Nucleus accumbens (tissue), 56 donors: ENCODE results near the gene TMBIM6.

Experiments used
- DNase-seq, 56 donors: peaks; one replicate each; lab custom pipeline; 2025; lab: John Stamatoyannopoulos, UW

Gene TMBIM6

DNA sequence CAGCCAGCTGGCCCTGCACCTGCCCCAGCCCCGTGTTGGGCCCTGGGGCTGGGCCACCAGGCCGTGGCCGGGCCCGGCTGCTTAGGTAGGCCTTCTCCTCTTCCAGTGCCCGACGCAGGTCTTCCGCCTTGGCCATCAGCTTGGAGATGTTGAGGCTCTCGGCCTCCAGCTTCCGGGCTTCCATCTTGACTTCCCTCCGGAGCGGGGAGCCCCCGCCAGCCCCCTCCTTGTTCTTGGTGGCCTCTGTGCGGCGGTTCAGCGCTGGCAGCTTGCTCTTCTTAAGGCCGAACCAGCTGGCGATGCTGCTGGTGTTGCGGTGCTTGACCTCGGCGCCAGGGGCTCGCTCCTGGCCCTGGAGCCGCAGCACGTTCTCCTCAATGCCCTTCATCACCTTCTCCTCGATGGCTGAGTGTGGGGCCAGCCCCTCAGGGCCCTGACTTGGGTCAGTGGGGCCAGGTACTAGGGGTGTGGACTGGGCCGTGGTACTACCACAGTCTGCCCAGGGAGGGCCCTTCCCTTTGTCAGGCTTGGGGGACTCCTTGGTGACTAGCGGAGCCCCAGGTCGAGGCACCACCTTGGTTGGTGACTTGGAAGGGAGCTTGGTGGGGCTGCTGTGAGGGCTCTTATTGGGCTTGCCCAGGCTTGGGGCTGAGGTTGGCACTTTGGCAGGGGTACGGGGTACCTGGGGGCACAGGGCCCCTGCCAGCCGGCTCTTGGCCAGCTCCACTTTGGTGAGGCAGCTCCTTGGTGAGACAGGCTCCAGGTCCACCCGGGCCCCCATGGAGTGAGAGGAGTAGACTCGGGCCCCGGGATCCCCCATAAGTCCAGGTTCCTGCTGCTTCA is 53.7 kb downstream of the TMBIM6 start:
- no peak for DNase-seq

DNA sequence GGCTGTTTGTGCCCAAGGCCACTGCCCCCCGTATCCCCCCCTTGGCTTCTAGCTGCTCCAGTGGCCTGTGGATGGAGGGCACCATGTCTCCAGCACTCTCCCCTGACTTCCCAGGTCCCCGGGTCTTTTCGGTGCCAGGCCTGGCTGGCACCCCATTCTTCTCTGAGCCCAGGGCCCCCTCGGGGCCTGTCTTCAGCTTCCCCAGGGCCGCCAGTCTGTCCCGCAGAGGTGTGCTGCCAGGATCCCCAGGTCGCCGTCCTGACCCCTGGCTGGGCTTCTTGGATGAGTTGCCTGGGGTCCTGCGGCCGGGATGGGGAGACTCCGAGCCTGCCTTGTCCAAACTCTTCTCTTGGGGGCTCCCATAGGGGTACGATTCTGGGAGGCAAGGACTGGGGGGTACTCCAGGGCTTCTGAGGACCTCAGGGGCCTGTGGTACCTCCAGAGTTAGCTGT is 54.3 kb downstream of the TMBIM6 start:
- DNase-seq = no peak

DNA sequence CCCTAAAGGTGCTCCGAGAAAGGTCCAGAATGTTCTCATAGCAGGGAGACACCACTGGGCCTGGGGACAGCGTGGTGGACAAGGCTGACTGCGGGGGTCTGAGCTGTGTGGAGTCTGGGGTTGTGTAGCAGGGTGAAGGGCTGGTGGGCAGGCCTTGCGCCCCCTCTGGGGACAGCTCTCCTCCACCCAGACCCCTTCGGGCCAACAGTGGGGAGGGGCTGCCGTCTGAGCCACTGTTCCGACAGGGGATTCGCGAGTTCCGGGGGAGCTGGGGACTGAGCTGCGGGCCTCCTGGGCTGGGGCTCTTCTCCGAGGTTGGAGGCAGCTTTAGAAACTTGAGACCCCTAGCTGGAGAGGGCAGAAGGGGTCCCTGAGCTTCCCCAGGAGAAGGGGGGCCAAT is 54.8 kb downstream of the TMBIM6 start:
- DNase-seq = no peak

DNA sequence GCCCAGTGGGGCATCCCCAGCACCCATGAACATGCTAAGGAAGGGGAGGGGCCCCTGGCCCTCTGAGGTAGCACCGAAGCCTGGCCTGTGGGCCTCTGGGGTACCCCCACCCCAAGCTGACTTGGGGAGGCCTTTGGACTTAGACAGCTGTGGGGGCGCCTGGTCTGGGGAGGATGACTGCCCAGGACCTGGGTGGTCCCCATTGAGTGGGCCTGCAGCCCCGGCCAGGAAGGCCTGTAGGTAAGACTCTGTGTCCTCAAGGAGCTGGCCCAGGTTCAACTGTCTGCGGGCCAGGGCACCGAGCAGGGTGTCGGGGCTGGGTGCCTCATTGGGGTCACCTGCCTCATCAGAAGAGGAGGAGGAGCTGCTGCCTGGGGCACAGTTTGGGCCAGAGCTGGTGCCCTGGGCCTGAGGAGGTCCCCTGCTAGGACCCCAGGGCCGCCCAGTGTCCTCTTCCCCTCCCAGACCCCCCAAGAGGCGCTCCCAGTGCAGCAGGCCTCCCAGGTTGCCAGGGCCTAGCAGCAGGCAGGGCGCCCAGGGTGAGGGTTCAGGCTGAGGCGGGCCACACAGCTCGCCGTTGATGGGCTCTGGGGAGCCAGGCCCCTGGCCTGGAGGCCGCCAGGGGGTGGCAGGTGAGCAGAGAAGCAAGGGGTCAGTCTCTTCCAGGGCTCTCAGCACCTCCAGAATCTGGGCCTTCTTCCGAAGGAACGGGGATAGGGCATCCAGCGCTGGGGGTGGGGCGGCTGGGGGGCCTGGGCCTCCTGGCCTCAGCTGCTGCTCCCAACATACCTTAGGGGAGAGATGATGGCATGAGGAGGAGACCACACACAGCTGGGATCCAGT is 55.5 kb downstream of the TMBIM6 start:
- DNase-seq = no peak

DNA sequence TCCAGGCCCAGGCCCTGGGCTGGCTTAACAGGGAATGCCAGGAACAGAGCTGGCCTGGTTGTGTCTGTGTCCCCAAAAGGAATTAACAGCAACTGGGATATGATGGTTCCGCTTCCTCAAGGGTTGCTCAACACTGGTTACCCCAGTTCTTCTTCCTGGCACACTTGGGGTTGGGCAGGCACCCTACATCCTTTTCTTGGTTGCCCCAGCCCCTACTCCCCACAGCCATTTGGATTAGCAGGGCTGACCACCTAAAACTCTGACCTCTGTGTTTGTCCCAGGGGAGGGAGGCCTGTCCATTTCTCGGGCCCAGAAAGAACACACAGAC is 56.1 kb downstream of the TMBIM6 start:
- DNase-seq = no peak

DNA sequence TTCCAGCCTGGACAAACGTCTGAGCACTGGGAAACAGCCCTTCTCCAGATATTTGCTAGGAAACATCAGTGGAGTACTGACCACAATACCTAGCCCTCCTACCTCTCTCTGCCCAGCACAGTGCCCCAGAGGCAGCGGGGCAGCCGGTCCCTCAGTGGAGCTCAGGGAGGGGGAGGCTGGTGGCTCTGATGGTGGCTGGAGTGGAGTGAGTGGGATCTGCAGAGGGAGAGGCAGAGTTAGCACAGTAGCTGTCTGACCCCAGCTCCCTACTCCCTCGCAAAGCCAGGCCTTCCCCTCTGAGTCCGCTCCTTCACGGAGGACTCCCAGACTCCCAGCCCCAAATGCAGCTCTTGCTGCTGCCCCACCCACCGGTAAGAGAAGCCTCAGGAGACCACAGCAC is 56.9 kb downstream of the TMBIM6 start:
- no peak for DNase-seq

DNA sequence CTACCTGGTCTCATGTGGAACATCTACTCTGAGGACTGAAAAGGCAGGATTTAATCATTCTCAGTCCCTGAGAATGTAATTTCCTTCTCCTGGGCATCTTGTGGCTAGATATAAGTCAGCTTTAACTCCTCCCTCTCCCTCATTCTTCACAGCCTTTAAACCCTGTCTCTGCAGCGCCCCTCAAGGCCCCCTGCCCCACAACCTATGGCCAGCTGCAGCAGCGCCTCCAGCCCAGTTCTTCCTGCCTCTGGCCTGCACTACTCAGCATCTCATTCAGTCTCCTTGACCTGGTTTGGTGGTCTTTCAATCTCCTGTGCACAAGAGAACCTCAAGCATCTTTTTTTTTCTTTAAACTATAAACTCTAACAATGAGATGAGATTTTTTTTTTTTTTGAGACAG is 57.6 kb downstream of the TMBIM6 start:
- no peak for DNase-seq

DNA sequence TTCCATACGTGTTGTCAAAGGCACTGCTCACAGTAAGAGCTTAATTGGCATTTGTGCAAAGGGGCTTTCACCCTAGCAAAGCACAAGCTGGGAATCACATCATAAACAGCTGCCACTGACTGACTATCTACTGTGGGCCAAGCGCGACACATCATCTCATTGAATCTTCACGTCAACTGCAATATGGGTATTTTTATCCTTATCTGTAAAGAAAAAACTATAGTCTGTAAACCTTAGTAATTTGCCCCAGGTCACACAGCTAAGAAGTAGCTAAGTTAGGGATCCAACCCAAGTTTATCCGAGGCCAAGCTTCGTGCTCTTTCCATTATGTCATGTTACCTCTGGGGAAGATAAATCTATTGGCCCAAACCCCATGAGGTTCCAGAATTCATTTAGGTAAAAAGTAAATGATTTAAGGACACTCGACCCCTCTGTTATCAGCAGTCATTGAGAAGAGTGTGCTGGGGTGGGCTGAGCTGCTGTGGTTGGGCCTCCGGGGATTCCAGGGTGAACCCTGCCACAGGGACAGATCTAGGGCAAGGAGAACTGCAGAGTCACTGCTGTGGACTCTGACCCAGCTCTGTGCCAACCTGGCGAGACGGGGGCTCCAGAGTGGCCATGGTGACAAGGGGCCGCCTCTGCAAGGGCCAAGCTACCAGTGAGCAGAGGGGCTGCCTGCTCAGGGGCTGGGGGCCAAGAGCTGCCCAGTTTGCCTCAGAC is 59.2 kb downstream of the TMBIM6 start:
- no peak for DNase-seq

DNA sequence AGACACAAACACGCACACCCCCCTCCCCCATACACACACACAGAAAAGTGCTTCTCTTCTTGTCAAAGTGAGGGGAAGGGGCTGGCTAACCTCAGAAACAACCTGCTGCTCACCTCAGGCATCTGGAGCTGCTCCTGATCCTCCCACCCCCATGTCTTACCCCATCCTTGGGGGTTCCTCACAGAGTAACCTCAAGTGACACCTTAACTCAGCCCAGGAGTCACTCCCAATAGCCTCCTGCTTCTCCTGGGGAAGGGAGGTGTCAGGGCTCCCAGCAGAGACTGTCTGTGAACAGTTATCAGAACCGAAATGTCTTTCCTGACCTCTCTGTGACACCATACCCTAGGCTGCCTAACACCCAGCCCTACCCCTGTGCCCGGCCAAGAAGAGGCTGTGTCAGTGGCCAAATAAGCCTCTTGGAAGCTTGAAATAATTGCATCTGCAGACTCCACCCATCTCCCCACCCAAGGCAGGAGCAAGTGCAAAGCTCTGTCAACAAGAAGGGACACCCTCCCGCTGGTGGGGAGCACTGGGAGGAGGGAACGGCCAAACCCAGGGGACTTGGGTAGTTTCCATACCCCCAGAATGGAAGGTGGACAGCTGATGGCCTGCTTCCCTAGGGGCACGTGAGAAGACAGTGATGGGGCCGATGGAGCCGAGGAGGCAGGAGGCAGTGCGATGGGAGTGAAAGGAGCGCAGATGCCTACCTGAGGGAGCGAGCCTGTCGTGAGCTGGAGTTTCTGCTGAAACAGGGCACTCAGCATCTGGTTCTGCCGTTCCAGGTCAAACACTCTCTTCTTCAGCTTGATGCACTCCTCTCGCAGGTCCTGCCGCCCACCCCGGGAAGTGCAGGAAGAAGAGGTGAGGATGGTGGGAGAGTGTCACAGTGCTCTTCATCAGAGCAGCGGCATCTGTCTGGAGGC is 60.0 kb downstream of the TMBIM6 start:
- DNase-seq = no peak

DNA sequence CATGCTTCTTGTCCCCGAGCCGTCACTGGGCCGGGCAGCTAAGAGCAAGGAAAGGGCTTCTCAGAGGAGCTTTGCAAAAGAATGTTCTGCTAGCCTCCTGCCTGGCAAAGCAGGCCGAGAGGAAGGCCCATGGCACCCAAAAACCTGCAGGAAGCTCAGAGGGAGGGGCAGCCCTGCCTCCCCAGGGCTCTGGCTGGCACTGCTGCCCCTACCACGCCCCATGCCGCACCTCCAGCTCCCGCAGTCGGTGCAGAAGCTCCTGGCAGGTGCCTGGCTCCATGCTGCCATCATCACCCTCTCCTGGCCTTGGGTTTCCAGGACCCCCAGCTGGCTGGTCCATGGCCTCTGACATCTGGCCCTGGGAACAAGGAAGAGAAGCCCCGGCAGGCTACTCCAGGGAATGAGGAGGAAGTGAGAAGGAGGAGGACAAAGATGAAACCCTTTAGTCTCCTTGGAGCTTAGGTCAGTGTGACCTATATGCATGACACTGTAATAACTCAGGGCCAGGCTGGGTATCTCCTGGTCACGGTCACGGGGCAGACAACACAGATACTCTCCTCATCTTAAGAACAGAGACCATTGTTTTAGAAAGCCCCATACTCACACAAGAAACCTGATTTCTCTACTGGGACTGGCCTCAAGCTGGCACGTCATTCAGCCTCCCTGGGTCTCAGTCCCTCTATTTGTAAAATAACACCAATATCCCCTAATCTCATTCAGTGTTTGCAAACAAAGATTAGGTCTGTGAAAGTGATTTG is 62.5 kb downstream of the TMBIM6 start:
- DNase-seq = no peak

DNA sequence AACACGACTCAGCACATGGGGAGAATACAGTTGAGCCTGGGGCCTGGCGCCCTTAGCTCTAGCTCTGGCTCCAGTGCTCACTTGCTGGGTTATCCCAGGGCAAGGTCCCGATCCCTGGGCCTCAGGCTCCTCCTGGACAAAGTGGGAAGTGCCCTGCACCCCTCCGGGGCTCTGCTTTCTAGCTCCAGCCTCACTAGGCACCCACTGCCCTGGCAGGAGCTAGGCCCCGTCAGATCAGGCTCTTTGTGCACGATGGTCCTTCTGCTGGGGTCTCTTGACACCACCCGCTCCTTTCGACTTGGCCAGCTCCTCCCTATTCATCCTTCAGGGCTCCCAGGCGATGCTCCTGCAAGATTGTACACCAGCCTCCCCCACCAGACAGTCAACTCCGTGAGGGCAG is 63.5 kb downstream of the TMBIM6 start:
- DNase-seq = no peak

DNA sequence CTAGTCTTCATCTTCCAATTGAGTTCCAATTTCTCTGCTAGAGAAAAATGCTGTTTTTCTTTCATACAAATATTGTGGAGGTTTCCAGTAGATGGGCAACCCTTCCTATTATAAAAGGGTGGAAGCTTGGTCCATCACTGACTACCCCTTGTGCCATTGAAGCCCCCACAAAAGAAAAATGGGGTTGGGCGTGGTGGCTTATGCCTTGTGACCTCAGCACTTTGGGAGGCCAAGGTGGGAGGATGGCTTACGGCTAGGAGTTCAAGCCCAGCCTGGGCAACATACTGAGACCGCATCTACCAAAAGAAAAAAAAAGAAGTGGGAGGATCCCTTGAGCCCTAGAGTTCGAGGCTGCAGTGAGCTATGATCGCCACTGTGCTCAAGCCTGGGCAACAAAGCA is 64.1 kb downstream of the TMBIM6 start:
- DNase-seq = no peak

DNA sequence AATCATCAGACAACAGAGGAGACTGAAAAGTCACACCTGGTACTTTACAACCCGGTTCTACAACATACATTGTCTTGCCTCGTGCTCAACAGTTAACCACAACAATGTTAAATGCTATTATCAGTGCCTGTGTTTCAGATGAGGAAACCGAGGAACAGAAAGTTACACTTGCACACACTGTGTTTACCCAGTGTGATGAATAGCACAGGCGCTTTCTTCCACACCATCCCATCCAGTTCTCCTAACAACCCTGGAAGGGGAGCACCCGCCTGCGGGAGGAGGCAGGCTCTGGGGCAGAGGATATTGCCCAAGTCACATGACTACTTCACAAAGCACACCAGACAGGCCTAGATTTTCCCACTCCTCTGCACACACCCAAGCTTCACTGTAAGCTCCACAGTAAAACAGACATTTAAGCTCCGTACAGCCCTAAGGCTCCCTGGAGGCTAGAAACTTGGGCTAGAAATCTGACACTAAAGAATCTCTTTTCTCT is 65.0 kb downstream of the TMBIM6 start:
- DNase-seq = no peak

DNA sequence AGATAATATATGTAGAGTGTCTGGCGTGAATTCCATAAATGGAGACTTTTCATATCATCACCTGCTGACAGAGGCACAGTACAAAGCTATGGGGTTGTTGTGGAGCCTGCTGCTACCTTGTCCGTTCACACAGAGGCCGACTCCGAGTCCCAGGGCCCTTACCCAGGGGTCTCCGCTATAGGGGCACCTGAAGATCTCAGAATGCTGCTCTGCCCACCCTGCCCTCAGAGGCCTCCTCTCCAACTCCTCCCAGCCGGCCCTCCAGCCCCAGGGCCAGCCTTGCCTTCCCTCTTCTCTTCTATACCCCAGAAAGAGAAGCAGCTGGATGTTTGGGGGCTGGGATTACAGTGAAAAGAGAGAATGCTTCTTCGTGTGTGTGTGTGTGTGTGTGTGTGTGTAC is 65.5 kb downstream of the TMBIM6 start:
- no peak for DNase-seq

DNA sequence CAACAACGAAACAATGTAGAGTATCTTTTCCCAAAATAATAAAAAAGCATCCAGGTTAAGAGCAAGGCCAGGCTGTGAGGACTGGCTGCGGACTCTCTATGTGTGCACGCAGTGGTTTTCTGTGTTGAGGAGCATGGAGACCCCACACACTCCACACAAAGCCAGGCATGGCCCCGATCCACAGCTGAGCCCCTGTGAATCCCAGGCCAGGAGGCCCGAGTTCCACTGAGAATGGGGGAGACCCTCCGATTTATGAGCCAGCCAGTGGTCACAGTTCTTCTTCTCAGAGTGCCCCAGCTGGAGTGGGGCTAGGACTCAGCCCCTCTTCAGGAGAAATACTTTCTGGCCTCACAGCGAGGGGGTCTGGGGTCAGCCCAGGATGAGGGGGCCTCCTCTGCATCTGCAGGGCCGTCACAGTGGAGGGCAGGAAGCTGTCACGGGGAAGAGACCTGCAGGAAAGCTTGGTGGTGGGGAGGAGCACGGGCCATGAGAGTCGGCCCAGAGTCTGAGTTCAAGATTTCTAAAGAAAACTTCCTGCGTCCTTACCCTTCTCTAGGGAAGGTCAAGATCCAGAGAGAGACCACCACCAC is 66.7 kb downstream of the TMBIM6 start:
- DNase-seq = no peak

DNA sequence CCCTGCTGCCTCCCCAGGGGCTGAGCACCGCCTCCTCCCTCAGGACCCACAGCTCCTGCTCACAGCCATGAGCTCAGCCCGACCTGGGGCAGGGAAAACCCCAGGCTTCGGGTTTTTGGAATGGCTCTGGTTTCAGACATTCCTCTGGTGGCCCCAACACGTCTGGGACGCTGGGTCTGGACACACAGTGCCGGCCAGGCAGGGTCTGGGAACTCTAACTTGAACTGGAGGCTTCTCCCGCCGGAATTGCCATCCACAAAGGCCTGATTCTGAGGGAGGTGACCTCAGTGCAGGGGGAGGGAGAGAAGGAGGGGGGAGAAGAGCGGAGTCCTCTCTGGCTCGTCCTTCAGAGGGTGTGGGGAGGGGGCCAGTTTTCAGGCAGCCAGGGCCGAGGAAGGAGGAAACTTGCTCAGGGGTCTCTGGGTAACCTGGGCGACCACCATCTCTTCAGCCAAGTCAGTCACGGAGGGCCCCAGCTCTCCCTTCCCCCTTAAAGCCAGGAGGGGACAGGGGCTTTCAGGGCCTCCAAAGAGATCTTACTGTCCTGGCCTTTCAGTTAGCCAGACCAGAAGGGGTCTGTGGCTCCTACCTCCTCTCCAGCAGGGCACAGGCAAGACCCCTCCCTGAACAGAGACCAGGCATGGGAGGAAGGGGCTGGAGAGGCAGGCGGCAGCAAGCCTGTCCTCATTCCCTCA is 67.5 kb downstream of the TMBIM6 start:
- peak in 45 of 56 donors; percentile 13 to 77 (median 52) for DNase-seq

DNA sequence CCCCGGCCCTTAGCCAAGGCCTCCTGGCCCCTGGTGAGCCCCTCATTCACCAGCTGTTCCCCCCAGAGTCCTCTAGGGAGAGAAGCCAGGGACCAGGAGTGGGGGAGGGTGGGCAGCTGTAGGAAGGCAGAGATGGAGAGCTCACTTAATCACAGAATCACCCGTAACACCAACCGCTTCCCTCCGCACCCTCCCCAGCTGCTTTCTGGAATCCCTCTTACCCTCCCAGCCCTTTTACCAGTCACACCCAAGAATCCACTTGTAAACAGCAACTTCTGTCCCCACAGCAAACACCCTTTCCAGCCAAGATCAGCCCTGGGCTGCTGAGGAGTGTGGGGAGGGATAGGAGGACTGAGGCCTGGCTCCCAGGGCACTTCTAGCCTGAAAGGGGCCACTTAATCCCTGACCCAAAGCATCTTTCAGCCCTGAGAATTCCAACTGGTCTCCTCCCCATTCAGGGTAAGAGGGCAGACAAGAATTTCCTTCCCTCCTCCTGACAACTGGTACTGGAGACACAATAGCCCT is 68.1 kb downstream of the TMBIM6 start:
- DNase-seq = peak in 10 of 56 donors; percentile 26 to 63 (median 52)

DNA sequence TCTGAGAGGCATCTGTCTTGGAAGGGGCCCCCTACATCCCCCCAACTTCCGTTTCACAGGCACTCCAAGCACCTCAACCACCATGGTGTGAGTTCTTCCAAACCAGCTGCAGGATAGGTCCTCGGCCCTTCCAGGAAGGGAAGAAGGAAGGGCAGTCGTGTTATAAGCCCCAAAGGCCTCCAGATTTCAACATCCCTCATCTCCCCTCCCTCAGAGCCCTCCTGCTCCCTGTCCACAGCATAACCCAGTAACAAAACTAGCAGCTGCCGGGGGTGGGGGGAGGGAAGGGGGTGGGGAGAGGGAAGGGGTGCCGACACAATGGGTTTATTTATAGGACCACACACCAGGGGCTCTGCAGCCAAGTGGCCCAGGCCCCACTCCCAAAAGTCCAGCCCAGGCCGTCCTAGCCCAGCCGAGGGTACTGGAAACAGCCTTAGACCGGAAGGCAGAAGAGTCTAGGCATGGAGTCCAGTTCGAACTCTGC is 68.6 kb downstream of the TMBIM6 start:
- peak in 36 of 56 donors; percentile 10 to 76 (median 43) for DNase-seq
